GM21360 (cell line): ENCODE measurements around the gene CAMKK2.
"Not testable (repeated sequence)": the region's sequence is repeated elsewhere in the genome, so short reads cannot be mapped to it uniquely, and the experiment has no call there.

Experiments used
- ATAC-seq: cut with Tn5 transposase; IDR thresholded peaks from one replicate; pipeline ENCODE4 v1.9.1; 2021; ENCODE audit warnings: mild to moderate bottlenecking, moderate library complexity; ENCODE audit not compliant: unreplicated experiment

Gene CAMKK2

GRCh38 chr12:121250359-121250758 lies 46.1 kb downstream of the CAMKK2 start:
- no peak for ATAC-seq

DNA sequence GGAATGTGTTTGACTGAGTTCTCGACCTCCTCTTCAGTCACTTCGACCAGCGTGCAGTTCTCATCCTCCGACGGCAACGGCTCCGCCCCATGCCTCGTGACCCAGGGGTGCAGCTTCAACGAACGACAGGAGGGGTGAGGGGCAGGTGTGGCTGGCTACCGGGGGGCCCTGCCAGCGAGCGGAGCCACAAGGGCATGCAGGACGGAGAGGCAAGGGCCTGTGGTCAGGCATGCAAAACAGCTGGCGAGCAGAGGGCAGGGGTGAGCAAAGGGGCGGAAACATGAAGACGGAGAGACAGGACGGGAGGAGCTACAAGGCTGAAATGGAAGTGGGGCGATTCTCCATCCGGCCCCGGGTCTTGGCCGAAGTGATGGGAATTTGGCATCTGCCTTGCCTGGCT lies 47.9 kb downstream of the CAMKK2 start:
- ATAC-seq, result peak; percentile 72

DNA sequence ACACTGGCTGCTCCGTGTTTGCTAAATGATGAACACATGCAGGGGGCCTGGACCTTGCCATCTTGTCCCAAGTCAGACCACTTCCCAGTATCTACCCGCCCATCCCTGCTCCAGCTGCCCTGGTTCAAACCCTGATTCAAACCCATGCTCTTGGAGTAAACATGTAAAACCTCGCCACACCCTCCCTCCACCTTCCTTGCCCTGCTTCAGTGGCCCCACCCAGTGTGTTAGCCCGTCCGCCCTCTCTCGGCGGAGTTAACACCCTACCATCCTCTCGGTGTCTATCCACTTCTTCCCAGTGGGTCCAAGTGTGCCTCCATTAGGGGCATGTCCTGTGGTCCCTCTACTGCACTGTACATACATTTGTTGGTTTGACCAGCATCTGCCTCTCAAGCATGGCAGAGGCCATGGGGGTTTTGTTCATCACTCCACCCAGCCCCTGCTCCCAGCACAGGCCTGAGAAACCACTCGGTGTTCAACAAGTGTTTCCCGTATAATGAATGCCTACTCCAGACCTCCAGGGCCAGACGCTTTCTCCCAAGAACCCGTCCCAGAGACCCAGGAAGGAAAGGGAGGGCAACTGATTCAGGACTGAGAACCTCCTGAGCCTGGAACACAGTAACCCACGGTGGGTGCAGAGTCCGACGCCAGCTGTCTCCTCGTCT lies 49.5 kb downstream of the CAMKK2 start:
- ATAC-seq, result no peak

DNA sequence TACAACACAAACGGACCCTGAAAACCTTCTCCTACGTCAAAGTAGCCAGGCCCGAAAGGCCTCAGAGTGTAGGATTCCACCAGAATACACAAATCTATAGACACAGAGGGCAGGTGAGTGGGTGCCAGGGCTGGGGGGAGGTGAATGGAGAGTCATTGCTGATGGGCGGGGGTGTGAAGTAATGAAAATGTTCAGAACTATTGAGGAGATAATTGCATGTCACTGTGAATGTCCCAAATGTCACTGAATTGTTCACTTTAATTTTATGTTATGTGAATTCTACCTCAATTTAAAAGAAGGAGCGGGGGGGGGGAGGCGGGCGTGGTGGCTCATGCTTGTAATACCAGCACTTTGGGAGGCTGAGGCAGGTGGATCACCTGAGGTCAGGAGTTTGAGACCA lies 50.6 kb downstream of the CAMKK2 start:
- no peak for ATAC-seq

- no peak for ATAC-seq
These were observed 51.5 kb downstream of the CAMKK2 start for GRCh38 chr12:121245031-121245430.

DNA sequence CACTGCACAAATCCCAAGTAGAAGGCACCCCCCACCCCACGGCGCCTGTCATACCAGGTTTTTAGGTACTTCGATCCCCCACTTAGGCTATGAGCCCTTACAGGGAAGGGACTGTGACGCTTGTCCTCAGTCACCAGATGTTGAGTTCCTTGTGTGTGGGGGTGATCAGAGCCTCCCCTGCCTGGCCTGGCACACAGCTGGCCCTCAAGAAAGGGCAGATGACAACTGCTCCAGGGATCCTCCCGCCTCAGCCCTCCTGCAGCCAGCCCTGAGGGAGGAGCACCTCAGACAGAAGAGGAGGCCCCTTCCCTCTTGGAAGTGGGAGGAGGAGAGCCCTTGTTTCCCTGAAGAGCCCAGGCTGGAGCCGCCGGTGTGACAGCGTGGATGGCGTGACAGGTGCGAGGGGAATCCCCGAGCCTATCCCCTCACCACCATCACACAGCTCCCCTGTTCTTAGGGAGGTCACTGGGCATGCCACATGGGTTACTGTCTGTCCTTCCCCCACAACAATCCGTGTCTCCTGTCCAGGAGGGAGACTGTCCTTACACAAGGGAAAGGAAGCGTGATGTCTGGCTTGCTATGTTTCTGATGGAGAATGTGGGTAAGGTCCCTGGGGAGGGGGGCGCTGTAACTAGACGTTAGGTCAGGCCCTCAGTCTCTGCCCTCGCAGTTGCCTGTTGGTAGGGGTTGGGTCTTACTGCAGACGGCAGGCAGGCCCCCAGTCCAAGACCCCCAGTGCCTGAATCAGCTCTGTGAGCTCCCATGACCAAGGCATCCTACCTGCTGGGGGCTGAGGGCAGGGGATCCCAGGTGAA lies 55.1 kb downstream of the CAMKK2 start:
- ATAC-seq, result no peak

GRCh38 chr12:121240484-121241101 lies 55.9 kb downstream of the CAMKK2 start:
- no peak for ATAC-seq

GRCh38 chr12:121240062-121240420 lies 56.5 kb downstream of the CAMKK2 start:
- no peak for ATAC-seq

DNA sequence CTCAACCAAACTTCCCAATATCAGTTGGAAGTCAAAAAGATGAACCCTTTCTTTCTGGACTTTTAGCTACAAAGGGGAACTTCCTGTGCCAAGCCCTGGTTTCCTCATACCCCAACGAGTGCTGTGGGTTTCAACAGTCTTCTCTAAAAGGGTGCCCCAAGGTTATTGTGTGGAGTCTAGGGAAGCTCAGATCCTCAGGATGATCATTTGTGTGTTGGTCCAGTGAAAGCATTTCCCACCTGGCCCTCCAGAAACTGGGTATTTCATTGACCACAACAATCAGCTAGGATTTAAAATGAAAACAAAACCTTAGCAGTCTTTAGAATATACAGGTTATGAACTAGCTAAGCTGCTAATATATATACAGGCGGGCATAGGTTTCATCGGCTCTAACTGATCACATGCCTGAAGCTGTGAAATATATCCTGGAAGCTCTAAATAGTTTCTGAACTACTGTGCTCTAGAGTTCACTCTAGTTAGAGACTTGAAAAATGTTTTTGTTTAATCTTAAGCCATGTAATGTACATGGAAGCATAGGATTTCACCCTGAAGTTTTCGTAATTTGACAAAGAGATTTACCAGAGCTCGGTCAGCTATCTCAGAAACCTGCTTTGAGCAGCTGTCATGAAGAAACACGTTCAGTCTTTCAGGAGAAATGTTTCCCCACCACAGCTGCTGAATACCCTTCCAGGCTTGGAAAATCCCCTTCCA lies 57.0 kb downstream of the CAMKK2 start:
- ATAC-seq, result no peak

DNA sequence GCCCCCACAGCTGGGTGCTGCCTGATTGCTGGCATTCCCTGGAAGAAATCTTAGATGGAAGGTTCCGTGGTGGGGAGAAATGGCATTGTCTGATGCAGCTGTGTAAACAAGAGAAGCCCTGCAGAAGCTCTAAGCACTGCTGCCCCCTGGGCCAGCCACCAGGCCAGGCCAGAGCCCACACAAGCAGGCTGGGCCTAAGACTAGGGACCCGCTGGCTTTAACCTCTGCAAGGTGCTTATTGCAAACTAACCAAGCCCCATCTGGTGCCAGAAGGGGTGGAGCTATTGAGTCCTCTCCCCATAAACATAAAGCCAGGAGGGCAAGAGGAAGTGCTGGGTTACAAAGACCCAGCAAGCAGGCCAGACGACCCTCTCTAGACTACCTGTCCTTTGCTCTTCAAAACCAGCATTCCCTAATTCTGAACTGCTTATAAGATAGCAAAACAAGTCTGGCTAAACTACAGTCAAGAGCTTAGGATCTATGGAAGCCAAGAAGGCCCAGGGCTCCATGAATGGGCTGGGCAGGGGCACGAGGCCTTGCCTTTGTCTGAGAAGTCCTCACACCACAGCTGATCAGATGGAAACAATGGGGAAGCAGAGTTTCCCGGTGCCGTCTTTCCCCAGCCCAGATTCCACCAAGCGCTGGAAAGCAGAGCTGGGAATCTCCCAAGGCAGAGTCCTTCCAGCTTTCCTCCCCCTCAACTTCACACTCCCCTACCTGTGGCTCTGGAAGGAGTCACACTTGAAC lies 57.7 kb downstream of the CAMKK2 start:
- no peak for ATAC-seq

- ATAC-seq, result no peak
These were observed 58.4 kb downstream of the CAMKK2 start for GRCh38 chr12:121238086-121238485.

GRCh38 chr12:121237415-121237814 lies 59.1 kb downstream of the CAMKK2 start:
- ATAC-seq, result no peak

- no peak for ATAC-seq
These were observed 59.7 kb downstream of the CAMKK2 start for GRCh38 chr12:121236776-121237175.

DNA sequence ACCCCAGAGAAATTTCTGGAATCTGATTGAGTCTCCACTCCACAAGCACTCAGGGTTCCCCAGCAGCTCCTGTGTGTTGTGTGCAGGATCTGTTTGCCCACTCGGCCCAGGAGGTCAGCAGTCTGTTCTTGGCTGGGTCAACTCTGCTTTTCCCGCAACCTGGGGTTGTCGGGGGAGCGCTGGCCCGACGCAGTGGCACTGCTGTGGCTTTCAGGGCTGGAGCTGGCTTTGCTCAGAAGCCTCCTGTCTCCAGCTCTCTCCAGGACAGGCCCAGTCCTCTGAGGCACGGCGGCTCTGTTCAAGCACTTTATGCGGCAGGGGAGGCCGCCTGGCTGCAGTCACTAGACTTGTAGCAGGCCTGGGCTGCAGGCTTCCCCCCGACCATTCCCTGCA lies 62.9 kb downstream of the CAMKK2 start:
- no peak for ATAC-seq

DNA sequence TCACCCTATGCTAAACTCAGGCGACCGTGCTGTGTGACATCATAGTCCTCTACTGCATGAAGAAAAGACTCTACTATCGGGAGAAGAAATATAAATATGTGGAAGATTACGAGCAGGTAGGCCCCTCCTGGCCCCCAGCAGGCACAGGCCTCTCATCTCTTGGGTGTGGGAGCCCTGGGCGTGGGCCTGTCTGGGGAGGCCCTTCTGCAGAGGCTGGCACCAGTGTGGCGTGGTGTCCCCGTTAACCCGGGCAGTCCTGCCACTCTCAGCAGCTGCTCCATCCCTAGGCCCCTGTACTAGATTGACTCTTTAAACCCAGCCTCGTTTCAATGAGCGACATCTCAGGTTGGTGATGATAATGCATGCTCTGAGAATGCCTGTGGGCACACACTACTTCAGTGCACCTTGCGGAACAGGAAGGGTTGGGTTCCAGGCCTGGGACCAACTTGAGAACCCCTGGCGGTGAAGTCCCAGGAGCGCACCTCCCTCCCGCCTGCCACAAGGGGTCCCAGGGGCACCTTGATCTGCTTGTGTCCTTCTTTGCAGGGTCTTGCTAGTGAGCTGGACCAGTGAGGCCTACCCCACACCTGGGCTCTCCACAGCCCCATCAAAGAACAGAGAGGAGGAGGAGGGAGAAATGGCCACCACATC lies 63.4 kb downstream of the CAMKK2 start:
- ATAC-seq, result no peak

GRCh38 chr12:121232163-121232562 lies 64.3 kb downstream of the CAMKK2 start:
- ATAC-seq, result no peak

DNA sequence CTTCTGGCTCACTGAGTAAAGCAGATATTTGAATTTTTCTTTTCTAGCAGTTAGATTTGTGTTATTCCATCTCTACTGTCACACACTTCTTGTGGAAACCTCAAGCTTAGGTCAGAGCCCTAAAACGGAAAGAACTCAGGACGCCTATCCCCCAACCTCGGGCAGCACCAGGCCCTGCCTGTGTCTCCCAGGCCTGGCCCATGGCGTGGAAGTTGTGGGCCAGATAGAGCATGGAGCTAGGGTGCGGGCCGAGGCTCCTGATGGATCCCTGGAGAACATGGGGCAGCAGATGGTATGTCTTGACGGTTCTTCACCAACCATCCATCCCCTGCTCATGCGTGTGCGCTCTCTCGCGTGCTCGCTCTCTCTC lies 66.0 kb downstream of the CAMKK2 start:
- ATAC-seq, result no peak

- ATAC-seq, result not testable (repeated sequence)
These were observed 66.5 kb downstream of the CAMKK2 start for GRCh38 chr12:121229826-121230537.

DNA sequence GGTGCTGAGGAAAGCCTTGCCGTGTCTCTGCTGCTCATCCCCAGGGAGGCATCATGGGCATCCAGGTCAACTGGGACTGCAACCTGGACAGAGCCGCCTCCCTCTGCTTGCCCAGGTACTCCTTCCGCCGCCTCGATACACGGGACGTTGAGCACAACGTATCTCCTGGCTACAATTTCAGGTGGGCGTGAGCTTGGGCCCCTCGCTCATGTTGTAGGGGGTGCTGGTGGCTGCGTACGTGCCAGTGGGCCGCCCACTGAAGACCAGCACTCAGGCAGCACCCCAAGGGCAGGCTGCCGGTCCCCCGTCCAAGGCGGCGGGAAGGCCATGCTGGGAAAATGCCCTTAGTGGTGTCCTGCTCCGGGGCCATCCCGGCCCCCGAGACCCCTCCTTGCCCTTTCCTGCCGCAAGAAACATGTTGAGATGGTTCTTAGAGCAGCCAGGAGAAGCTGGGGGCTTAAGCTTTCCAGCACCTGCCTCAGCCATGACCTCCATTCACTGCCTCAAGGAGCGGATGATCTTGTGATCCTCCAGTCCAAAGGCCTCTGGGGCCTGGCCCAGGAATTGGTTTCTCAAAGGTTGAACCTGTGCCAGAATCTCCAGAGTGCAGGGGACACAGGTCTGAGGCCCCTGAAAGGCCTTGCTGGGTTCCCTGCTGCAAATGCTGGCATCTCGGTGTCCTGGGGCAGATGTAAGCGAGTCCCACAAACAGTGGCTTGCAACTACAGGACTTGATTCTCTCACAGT lies 67.4 kb downstream of the CAMKK2 start:
- ATAC-seq, result no peak
